Measurements from ENCODE around the gene KRTAP19-8. TPM values are rescaled to one million over a fixed set of nuclear protein-coding genes. Genes with fewer than 3 reads are reported as not detected.

The KRTAP19-8 gene
- total RNA-seq, 1 donor from 2014 or later = not detected

DNA sequence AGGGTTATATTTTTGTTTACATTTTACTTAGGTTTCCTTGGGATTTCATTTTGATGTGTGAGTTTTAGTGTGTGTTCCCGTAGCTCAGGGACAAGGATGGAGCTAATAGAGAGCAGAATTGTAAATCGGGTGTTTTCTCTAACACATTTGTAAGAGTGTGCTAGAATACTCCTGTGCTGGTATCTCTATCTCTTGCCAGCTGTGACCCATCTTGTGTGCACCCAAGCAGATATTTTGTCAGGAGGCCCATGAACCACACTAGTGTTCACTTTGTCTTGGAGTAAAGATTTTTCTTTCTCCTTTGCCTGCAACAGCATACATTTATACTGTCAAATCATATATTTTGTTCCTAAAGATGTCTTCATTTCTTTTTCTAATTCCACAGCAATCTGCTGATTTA is 23.4 kb downstream of the KRTAP19-8 start:
- no peak for DNase-seq (ENCODE audit: low spot score)
- no peak overlapping the region for H3K27ac Mint-ChIP-seq (ENCODE audit: unreplicated experiment)
- H3K36me3 Mint-ChIP-seq (ENCODE audit: low read depth, unreplicated experiment) = no peaks in the 10 kb centered on the region
- peaks cover 2% of the 10 kb centered on the region for H3K27me3 Mint-ChIP-seq (ENCODE audit: unreplicated experiment)
- no peak overlapping the region for H3K4me3 Mint-ChIP-seq (ENCODE audit: unreplicated experiment)
- peaks cover 14% of the 10 kb centered on the region for H3K4me1 Mint-ChIP-seq (ENCODE audit: unreplicated experiment)
- no peaks in the 10 kb centered on the region for H3K9me3 Mint-ChIP-seq (ENCODE audit: unreplicated experiment)
- TF ChIP-seq, protein P1, sequence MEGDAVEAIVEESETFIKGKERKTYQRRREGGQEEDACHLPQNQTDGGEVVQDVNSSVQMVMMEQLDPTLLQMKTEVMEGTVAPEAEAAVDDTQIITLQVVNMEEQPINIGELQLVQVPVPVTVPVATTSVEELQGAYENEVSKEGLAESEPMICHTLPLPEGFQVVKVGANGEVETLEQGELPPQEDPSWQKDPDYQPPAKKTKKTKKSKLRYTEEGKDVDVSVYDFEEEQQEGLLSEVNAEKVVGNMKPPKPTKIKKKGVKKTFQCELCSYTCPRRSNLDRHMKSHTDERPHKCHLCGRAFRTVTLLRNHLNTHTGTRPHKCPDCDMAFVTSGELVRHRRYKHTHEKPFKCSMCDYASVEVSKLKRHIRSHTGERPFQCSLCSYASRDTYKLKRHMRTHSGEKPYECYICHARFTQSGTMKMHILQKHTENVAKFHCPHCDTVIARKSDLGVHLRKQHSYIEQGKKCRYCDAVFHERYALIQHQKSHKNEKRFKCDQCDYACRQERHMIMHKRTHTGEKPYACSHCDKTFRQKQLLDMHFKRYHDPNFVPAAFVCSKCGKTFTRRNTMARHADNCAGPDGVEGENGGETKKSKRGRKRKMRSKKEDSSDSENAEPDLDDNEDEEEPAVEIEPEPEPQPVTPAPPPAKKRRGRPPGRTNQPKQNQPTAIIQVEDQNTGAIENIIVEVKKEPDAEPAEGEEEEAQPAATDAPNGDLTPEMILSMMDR (IDR thresholded peaks at IDR 0.05; ENCODE audit: unreplicated experiment) = no peak

DNA sequence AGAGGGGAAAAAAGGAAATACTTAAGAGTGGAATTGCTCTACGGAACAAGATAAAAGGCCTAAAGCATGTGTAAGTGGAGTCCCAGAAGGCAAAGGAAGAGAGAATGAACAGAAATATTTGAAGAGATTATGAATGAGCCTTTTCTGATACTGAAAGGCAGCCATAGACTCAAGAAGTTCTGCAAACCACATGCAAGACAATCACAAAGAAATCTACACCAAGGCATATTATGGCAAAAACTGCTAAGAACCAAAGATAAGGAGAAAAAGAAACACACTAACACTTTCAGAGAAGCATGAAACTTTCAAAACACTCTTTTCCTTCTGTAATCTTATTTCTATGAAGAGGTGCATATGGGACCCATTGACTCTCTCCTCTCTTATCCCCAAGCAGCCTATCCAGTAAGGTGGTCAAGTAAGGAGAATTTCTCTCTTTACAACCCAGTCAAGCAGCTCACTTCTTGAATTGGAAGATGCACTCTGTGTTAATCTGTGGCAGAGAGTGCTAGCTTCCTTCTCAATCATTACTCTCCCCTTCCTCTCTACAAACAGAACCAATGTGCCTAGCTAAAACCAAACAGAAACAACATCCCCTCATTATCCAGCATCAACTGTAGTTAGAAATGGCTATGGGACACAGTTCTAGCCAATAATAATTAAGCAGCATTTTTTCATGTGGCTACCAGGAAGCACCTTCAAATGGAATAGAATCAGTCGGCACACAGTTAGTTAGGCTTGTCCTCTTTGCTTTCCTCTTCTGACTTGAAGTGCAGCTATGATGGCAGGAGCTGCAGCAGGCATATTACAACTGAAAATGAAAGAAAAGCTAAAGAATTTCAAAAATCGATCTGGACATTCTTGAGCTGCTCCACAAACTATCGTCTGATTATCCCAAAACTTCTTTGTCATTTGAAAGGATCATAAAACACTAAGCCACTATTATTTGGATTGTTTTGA is 25.9 kb downstream of the KRTAP19-8 start:
- Mint-ChIP-seq H3K27me3 (ENCODE audit: unreplicated experiment) (peaks cover 2% of the 10 kb centered on the region), H3K27ac (ENCODE audit: unreplicated experiment) (no peak overlapping the region)

DNA sequence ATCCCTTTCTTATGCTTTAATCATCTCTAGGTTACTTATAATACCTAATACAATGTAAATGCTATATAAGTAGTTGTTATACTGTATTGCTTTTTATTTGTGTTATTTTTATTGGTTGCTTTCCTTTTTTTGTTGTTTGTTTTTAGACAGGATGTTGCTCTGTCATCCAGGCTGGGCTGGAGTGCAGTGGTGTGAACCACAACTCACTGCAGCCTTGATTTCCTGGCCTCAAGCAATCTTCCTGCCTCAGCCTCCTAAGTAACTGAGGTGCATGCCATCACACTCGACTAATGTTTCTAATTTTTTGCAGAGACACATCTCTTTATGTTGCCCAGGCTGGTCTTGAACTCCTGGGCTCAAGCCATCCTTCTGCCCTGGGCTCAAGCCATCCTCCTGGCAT is 26.9 kb downstream of the KRTAP19-8 start:
- H3K4me3 Mint-ChIP-seq (ENCODE audit: unreplicated experiment) = no peak overlapping the region
- no peaks in the 10 kb centered on the region for H3K36me3 Mint-ChIP-seq (ENCODE audit: low read depth, unreplicated experiment)
- TF ChIP-seq, protein P1 (IDR thresholded peaks at IDR 0.05; ENCODE audit: unreplicated experiment) = no peak
- H3K27ac Mint-ChIP-seq (ENCODE audit: unreplicated experiment) = peak overlapping the region; percentile 57
- peaks cover 12% of the 10 kb centered on the region for H3K4me1 Mint-ChIP-seq (ENCODE audit: unreplicated experiment)
- H3K9me3 Mint-ChIP-seq (ENCODE audit: unreplicated experiment) = peaks cover 4% of the 10 kb centered on the region
- H3K27me3 Mint-ChIP-seq (ENCODE audit: unreplicated experiment) = peaks cover 2% of the 10 kb centered on the region
- DNase-seq (ENCODE audit: low spot score) = no peak

More for the DNA sequence above, 25.9 kb downstream of the KRTAP19-8 start:
- H3K9me3 Mint-ChIP-seq (ENCODE audit: unreplicated experiment) = no peaks in the 10 kb centered on the region
- no peak for DNase-seq (ENCODE audit: low spot score)
- TF ChIP-seq, protein P1 (IDR thresholded peaks at IDR 0.05; ENCODE audit: unreplicated experiment) = no peak
- H3K36me3 Mint-ChIP-seq (ENCODE audit: low read depth, unreplicated experiment) = no peaks in the 10 kb centered on the region
- peaks cover 12% of the 10 kb centered on the region for H3K4me1 Mint-ChIP-seq (ENCODE audit: unreplicated experiment)
- H3K4me3 Mint-ChIP-seq (ENCODE audit: unreplicated experiment) = no peak overlapping the region

DNA sequence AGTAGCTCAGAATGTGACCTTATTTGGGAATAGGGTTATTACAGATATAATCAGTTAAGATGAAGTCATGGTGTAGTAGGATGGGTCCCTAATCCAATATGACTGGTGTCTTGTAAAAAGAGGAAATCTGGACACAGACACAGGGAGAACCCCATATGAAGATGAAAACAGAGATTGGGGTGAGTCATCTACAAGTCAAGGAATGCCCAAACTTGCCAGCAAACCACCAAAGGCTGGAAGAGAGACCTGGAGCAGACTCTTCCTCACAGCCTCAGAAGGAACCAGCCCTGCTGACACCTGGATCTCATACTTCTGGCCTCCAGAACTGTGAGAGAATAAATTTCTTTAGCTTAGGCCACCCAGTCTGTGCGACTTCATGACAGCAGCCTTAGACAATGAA is 29.9 kb downstream of the KRTAP19-8 start:
- no peak overlapping the region for H3K4me3 Mint-ChIP-seq (ENCODE audit: unreplicated experiment)
- no peak overlapping the region for H3K27ac Mint-ChIP-seq (ENCODE audit: unreplicated experiment)
- no peak for DNase-seq (ENCODE audit: low spot score)
- TF ChIP-seq, protein P1 (IDR thresholded peaks at IDR 0.05; ENCODE audit: unreplicated experiment) = no peak
- no peaks in the 10 kb centered on the region for H3K36me3 Mint-ChIP-seq (ENCODE audit: low read depth, unreplicated experiment)
- H3K4me1 Mint-ChIP-seq (ENCODE audit: unreplicated experiment) = peaks cover 12% of the 10 kb centered on the region
- H3K27me3 Mint-ChIP-seq (ENCODE audit: unreplicated experiment) = peaks cover 2% of the 10 kb centered on the region
- peaks cover 4% of the 10 kb centered on the region for H3K9me3 Mint-ChIP-seq (ENCODE audit: unreplicated experiment)

DNA sequence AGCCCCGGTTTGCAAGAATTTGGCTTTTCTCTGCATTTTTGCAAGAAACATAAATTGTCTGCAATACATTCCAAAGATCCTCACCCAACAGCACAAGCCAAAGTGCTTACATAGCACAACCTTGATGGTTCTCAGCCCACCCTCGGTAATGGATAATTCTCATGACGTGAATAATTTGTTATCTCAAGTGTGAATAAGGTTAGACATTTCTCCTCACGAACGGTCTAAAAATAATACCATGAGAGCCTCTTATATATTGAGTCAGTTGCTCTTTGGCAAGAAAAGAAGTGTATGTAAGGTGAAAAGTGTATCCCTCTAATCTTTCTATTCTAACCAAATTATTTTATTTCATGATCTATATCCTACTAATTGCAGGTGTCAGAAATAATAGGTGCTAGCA is 33.3 kb downstream of the KRTAP19-8 start:
- Mint-ChIP-seq H3K9me3 (ENCODE audit: unreplicated experiment) (peaks cover 4% of the 10 kb centered on the region), H3K27ac (ENCODE audit: unreplicated experiment) (no peak overlapping the region), H3K27me3 (ENCODE audit: unreplicated experiment) (no peaks in the 10 kb centered on the region), H3K36me3 (ENCODE audit: low read depth, unreplicated experiment) (no peaks in the 10 kb centered on the region), H3K4me1 (ENCODE audit: unreplicated experiment) (peaks cover 7% of the 10 kb centered on the region), H3K4me3 (ENCODE audit: unreplicated experiment) (no peak overlapping the region)
- TF ChIP-seq, protein P1 (IDR thresholded peaks at IDR 0.05; ENCODE audit: unreplicated experiment) = no peak
- DNase-seq (ENCODE audit: low spot score) = no peak

Data from endothelial cell (in vitro differentiated cells).